Measurements from ENCODE around the gene TMSB4X. TPM values are rescaled to one million over a fixed set of nuclear protein-coding genes. Genes with fewer than 3 reads are reported as not detected.
"Not testable (repeated sequence)": the region's sequence is repeated elsewhere in the genome, so short reads cannot be mapped to it uniquely, and the experiment has no call there.

TMSB4X gene
- total and polyA plus RNA-seq, 2 of the 4 experiments (the other 2 are of a cell fraction): 4,648 to 11,116 TPM

DNA sequence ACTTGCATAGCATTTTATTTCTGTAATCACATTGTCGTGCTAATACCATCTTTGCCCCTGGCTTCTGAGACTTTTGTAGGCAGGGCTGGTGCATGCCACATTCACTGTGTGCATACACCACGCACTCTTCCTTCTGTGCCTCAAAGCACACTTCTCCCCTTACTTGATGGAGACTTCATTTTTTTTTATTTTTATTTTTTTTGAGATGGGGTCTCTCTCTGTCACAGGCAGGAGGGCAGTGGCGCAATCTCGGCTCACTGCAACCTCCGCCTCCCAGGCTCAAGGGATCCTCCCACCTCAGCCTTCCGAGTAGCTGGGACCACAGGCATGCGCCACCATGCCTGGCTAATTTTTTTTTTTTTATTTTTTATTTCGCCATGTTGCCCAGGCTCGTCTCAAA is 5.1 kb downstream of the TMSB4X start:
- in situ Hi-C loops (cut with MboI; ENCODE audit: low sequenced_read_pairs): loop anchor here (10.0 kb wide), 1 partner anchor 395 kb away; no protein-coding TSS in a partner anchor
- not testable (repeated sequence) for ATAC-seq (ENCODE audit: low read depth)

More for the DNA sequence above, 5.1 kb downstream of the TMSB4X start:
- H3K4ac ChIP-seq (ENCODE audit: low read depth, low read length); H3K9ac ChIP-seq (ENCODE audit: low read depth, low read length); H2AFZ ChIP-seq (replicated peaks; ENCODE audit: low read length, poor library complexity); H4K5ac ChIP-seq (ENCODE audit: low read depth, low read length); H3K56ac ChIP-seq (ENCODE audit: extremely low read depth, insufficient read depth, low read length); H3K36me3 ChIP-seq (ENCODE audit: control insufficient read depth, insufficient read depth, low read length); intact Hi-C loops (cut with micrococcal nuclease); H4K91ac ChIP-seq (ENCODE audit: insufficient read depth, low read depth, low read length); H3K4me1 ChIP-seq (ENCODE audit: control insufficient read depth, insufficient read depth, low read length); H3K4me3 ChIP-seq (ENCODE audit: insufficient read depth, low read depth, low read length); H3K9me3 ChIP-seq (ENCODE audit: control insufficient read depth, insufficient read depth, low read length); BruUV-seq (replicated peaks); H3K4me2 ChIP-seq (ENCODE audit: low read depth, low read length); H2BK20ac ChIP-seq (ENCODE audit: low read depth, low read length); H2BK5ac ChIP-seq (ENCODE audit: low read depth, low read length, poor library complexity, severe bottlenecking); H4K8ac ChIP-seq (ENCODE audit: low read depth in 2 of 2, low read length in 2 of 2); H2AK9ac ChIP-seq (replicated peaks; ENCODE audit: low read depth, low read length, poor library complexity); H3K27me3 ChIP-seq (ENCODE audit: control insufficient read depth, insufficient read depth, low read length); H3K9me1 ChIP-seq (ENCODE audit: insufficient read depth, low read length); H3K79me1 ChIP-seq (ENCODE audit: low read depth in 1 of 2, low read length in 2 of 2); DNase-seq; H3K14ac ChIP-seq (replicated peaks; ENCODE audit: low read depth, low read length); H2BK15ac ChIP-seq (ENCODE audit: low read depth, low read length); dilution Hi-C loops (cut with HindIII; ENCODE audit: low sequenced_read_pairs, unreplicated experiment); H3K23ac ChIP-seq (ENCODE audit: low read depth, low read length): not testable (repeated sequence)
- Histone ChIP-seq H2AK5ac (ENCODE audit: low read depth, low read length) (peak overlapping the region; percentile 76; the same call in 1 of the 2 replicates), H3K18ac (ENCODE audit: low read depth, low read length) (peak overlapping the region; percentile 48; the same call in 1 of the 2 replicates), H4K20me1 (ENCODE audit: insufficient read depth, low read length) (peaks cover 11% of the 10 kb centered on the region; the same call in 1 of the 2 replicates), H3K27ac (ENCODE audit: insufficient read depth, low read length) (peak overlapping the region; percentile 67; the same call in 1 of the 2 replicates), H2BK120ac (ENCODE audit: low read depth, low read length) (peak overlapping the region; percentile 21; the same call in 1 of the 2 replicates)
- whole genome bisulfite sequencing, 2 experiments (ENCODE audit: extremely low coverage in 2 of 2, insufficient read length in 1 of 2): 77% methylated on average over 2 of the region's 9 CpGs; no CpG with 5 or more reads in 1 of the 2 experiments
- ChIA-PET CTCF (interaction anchor here (0.6 to 1.3 kb wide), 3 partner anchors 17 to 1907 kb away, joined by 3 read pairs; no protein-coding TSS in a partner anchor), POLR2A (ENCODE audit: unreplicated experiment) (interaction anchor here (0.6 to 0.7 kb wide), 2 partner anchors 139 to 409 kb away, joined by 3 to 4 read pairs; no protein-coding TSS in a partner anchor)
